Suprapubic skin (tissue), 4 donors: ENCODE measurements around the gene IGFBP6. TPM values are rescaled to one million over a fixed set of nuclear protein-coding genes. Genes with fewer than 3 reads are reported as not detected.

Experiments used
- DNase-seq, 2 donors: peaks; one replicate each; pipeline ENCODE4 v3.0.0-alpha.2; 2019; ENCODE audit warnings: low spot score in 2 of 2
- H3K27ac ChIP-seq: fragments of 200-600 bp; sonication (generic); one replicate; pipeline ENCODE4 v1.5.1; 2019
- H3K27me3 ChIP-seq: fragments of 200-600 bp; sonication (generic); one replicate; pipeline ENCODE4 v1.5.1; 2019
- H3K36me3 ChIP-seq: fragments of 200-600 bp; sonication (generic); one replicate; pipeline ENCODE4 v1.5.1; 2019
- H3K4me1 ChIP-seq: fragments of 200-600 bp; sonication (generic); one replicate; pipeline ENCODE4 v1.5.1; 2019
- H3K4me3 ChIP-seq: fragments of 200-600 bp; sonication (generic); one replicate; pipeline ENCODE4 v1.5.1; 2019; ENCODE audit warnings: mild to moderate bottlenecking
- H3K9me3 ChIP-seq: fragments of 200-600 bp; sonication (generic); one replicate; pipeline ENCODE4 v1.5.1; 2019
- CTCF ChIP-seq, 2 donors: fragments of 200-600 bp in 1 of 2; fragments of 450-650 bp in 1 of 2; sonication (generic) in 1 of 2; IDR thresholded peaks; one replicate each; pipeline ENCODE4 v1.5.1; 2016 to 2019; ENCODE audit warnings: antibody characterized with exemption in 2 of 2, mild to moderate bottlenecking in 1 of 2, moderate library complexity in 1 of 2
- EP300 ChIP-seq: sonication (generic); formaldehyde crosslinking; IDR thresholded peaks from one replicate; pipeline ENCODE4 v1.6.1; 2017; ENCODE audit warnings: antibody characterized with exemption
- POLR2A ChIP-seq, 2 donors: fragments of 450-650 bp; IDR thresholded peaks; one replicate each; pipeline ENCODE4 v1.6.1; 2017; ENCODE audit warnings: antibody characterized with exemption in 2 of 2, mild to moderate bottlenecking in 2 of 2, moderate library complexity in 2 of 2
- POLR2AphosphoS5 ChIP-seq, 3 donors: sonication (generic); formaldehyde crosslinking; IDR thresholded peaks; one replicate each; pipeline ENCODE4 v1.6.1; 2017; ENCODE audit warnings: antibody characterized with exemption in 3 of 3
- WGBS: methylation state at CpG from one replicate; pipeline ENCODE4 v1.1.5; 2018; 5-methylcytosine and 5-hydroxymethylcytosine counted together
- total RNA-seq, 4 donors: library from RNA; depleted of rRNA; stranded (reverse); fragments of >200 nt; gene quantifications; one replicate each; pipeline ENCODE4 v1.1.0, GENCODE V29; 2016

Gene IGFBP6
- total RNA-seq, 4 donors from 2014 or later = 19.2 to 97.0 (median 59.6) TPM

- Histone ChIP-seq H3K36me3 (peaks cover 4% of the 10 kb centered on the region), H3K27ac (no peak overlapping the region), H3K4me3 (no peak overlapping the region), H3K9me3 (no peaks in the 10 kb centered on the region), H3K4me1 (peaks cover 42% of the 10 kb centered on the region), H3K27me3 (no peaks in the 10 kb centered on the region)
- WGBS = 87% methylated on average over 12 of the region's 12 CpGs
- DNase-seq = peak; percentile 42 to 64
- TF ChIP-seq CTCF (IDR thresholded peaks at IDR 0.05) = no peak
- TF ChIP-seq EP300 = no peak
- no peak for TF ChIP-seq POLR2AphosphoS5 (IDR thresholded peaks at IDR 0.05)
- no peak for TF ChIP-seq POLR2A (IDR thresholded peaks at IDR 0.05)
These were observed 4.7 kb downstream of the IGFBP6 start for GRCh38 chr12:53101931-53102781.

DNA sequence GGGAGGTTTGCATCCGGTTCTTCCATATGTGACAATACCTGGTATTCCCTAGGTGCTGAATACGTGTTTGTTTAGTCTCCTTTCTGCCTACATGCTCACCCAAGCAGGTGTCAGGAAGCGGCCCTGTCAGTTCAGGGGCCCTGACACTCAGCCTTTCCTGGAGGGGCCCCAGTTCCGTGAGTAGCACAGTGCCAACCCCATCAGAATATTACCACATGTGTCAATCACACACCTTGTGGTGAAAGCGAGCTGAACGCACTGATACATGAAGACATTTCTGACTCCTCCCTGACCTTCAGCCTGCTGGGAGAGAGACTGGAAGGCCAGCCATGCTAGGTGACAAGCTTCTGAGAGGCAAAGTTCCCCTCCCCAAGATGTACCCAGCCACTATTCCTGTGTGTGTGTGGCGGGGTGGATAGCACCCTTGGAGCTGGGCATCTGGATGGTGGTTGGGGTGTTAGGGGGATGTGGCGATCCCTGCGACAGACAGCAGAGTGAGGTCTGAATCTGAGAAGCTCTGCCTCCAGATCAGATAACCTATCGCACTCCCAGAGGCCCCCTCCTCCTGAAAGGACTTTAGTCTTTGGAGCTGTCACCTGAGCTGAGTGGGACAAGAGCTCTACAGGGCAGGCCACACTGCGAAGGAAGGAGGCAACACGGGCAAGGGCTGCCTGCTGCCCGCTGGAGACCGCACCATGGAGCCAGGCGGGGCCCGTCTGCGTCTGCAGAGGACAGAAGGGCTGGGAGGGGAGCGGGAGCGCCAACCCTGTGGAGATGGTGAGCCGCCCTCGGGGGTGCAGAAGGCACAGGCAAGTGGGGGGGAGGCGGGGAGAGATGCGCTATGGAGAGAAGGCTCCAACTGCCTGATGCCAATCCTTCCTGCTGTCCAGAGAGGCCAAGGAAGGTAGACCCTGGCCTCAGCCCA is 5.7 kb downstream of the IGFBP6 start, which contains the start of gene SOAT2:
Gene SOAT2, plus strand, starts transcription at position 604 of the 925 bp plus-strand sequence. Its CDS starts 92 bp downstream, at position 696.
- no peak for TF ChIP-seq EP300
- TF ChIP-seq CTCF (IDR thresholded peaks at IDR 0.05) = no peak
- TF ChIP-seq POLR2A (IDR thresholded peaks at IDR 0.05) = no peak
- TF ChIP-seq POLR2AphosphoS5 (IDR thresholded peaks at IDR 0.05) = no peak
- Histone ChIP-seq H3K9me3 (no peaks in the 10 kb centered on the region), H3K27me3 (no peaks in the 10 kb centered on the region), H3K36me3 (peaks cover 4% of the 10 kb centered on the region), H3K4me1 (peaks cover 32% of the 10 kb centered on the region), H3K27ac (no peak within 1 kb of the TSS), H3K4me3 (no peak within 1 kb of the TSS)
- WGBS = 80% methylated on average over 21 of the region's 23 CpGs
- peak; percentile 59 to 79 for DNase-seq

DNA sequence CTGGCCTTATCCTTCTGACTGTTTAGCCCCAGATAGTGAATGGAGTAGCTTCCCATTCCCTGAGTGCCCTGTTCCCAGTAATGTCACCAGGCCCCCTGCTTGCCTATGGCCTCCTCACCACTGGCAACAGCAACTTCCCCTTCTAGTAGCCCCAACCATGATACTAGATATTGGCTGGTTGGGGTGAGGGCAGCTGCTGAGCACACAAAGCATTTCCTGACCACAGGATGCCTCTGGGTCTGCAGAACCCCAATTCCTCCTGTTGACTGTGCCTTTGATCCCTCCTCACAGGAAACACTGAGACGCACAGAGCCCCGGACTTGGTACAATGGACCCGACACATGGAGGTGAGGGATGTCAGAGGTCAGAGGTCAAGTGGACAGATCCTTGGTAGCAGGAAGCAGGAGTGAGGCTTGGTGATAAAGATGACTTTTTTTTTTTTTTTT is 6.4 kb downstream of the IGFBP6 start:
- Histone ChIP-seq H3K27me3 (no peaks in the 10 kb centered on the region), H3K9me3 (no peaks in the 10 kb centered on the region), H3K36me3 (peaks cover 4% of the 10 kb centered on the region), H3K27ac (no peak overlapping the region), H3K4me3 (no peak overlapping the region), H3K4me1 (peaks cover 25% of the 10 kb centered on the region)
- WGBS = 63% methylated on average over 3 of the region's 3 CpGs
- TF ChIP-seq POLR2A (IDR thresholded peaks at IDR 0.05) (no peak), POLR2AphosphoS5 (IDR thresholded peaks at IDR 0.05) (no peak), EP300 (no peak), CTCF (IDR thresholded peaks at IDR 0.05) (no peak)
- peak; percentile 45 to 58 for DNase-seq

- H3K27me3 ChIP-seq = no peaks in the 10 kb centered on the region
- no peak for DNase-seq
- WGBS = 94% methylated on average over 8 of the region's 8 CpGs
- no peak for TF ChIP-seq POLR2AphosphoS5 (IDR thresholded peaks at IDR 0.05)
- no peak for TF ChIP-seq EP300
- TF ChIP-seq CTCF (IDR thresholded peaks at IDR 0.05) = no peak
- TF ChIP-seq POLR2A (IDR thresholded peaks at IDR 0.05) = no peak
- H3K36me3 ChIP-seq = peaks cover 4% of the 10 kb centered on the region
- no peak overlapping the region for H3K4me3 ChIP-seq
- H3K27ac ChIP-seq = no peak overlapping the region
- H3K9me3 ChIP-seq = no peaks in the 10 kb centered on the region
- peaks cover 13% of the 10 kb centered on the region for H3K4me1 ChIP-seq
These were observed 7.8 kb downstream of the IGFBP6 start for GRCh38 chr12:53105256-53105655.
